ENCODE measurements around the gene KIRREL3.

GRCh38 chr11:126523441-126524205 is 476.9 kb downstream of the KIRREL3 start:
- TF ChIP-seq CTCF (IDR thresholded peaks at IDR 0.05; ENCODE audit: control extremely low read depth in 1 of 3, insufficient read depth in 1 of 3, low read depth in 1 of 3, low read length in 3 of 3), result no peak
- TF ChIP-seq RNF2 (IDR thresholded peaks at IDR 0.05; ENCODE audit: borderline replicate concordance, low read depth, low read length, missing control alignments, poor library complexity, severe bottlenecking), result no peak
- no peak for TF ChIP-seq SUZ12 (IDR thresholded peaks at IDR 0.05; ENCODE audit: low read length)

Data from H1 (cell line).